OCI-LY3 (cell line): ENCODE results near the gene SF3B6.
"Not testable (repeated sequence)": the region's sequence is repeated elsewhere in the genome, so short reads cannot be mapped to it uniquely, and the experiment has no call there.

Source experiments
- EZH2phosphoT487 ChIP-seq: fragments of 200-600 bp; shearing (Covaris generic); IDR thresholded peaks from 2 replicates; pipeline ENCODE4 v1.6.1; 2018; ENCODE audit warnings: antibody characterized with exemption, mixed run types, low read depth
- TF ChIP-seq, protein P1 (sequence below): fragments of 200-600, 300-600 bp; sonication (generic); IDR thresholded peaks from 2 replicates; pipeline ENCODE4 v1.5.1; 2014; ENCODE audit warnings: antibody characterized with exemption, low read length, low read depth

DNA sequence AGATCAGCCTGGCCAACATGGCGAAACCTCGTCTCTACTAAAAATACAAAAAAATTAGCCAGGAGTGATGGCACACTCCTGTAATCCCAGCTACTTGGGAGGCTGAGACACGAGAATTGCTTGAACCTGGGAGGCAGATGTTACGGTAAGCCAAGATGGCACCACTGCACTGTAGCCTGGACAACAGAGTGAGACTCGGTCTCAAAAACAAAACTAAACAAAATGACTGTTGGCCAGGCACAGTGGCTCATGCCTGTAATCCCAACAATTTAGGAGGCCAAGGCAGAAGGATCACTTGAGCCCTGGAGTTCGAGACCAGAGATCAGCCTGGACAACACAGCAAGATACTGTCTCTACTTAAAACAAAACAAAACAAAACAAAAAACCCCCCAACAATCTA, 33.0 kb downstream of the SF3B6 start:
- TF ChIP-seq, protein P1, sequence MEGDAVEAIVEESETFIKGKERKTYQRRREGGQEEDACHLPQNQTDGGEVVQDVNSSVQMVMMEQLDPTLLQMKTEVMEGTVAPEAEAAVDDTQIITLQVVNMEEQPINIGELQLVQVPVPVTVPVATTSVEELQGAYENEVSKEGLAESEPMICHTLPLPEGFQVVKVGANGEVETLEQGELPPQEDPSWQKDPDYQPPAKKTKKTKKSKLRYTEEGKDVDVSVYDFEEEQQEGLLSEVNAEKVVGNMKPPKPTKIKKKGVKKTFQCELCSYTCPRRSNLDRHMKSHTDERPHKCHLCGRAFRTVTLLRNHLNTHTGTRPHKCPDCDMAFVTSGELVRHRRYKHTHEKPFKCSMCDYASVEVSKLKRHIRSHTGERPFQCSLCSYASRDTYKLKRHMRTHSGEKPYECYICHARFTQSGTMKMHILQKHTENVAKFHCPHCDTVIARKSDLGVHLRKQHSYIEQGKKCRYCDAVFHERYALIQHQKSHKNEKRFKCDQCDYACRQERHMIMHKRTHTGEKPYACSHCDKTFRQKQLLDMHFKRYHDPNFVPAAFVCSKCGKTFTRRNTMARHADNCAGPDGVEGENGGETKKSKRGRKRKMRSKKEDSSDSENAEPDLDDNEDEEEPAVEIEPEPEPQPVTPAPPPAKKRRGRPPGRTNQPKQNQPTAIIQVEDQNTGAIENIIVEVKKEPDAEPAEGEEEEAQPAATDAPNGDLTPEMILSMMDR, result not testable (repeated sequence)
- TF ChIP-seq EZH2phosphoT487, result not testable (repeated sequence)
